ENCODE data around the gene MYBBP1A. TPM values are rescaled to one million over a fixed set of nuclear protein-coding genes. Genes with fewer than 3 reads are reported as not detected.

MYBBP1A gene
- total and polyA plus RNA-seq, 12 donors, result 18.7 to 30.3 (median 23.4) TPM

DNA sequence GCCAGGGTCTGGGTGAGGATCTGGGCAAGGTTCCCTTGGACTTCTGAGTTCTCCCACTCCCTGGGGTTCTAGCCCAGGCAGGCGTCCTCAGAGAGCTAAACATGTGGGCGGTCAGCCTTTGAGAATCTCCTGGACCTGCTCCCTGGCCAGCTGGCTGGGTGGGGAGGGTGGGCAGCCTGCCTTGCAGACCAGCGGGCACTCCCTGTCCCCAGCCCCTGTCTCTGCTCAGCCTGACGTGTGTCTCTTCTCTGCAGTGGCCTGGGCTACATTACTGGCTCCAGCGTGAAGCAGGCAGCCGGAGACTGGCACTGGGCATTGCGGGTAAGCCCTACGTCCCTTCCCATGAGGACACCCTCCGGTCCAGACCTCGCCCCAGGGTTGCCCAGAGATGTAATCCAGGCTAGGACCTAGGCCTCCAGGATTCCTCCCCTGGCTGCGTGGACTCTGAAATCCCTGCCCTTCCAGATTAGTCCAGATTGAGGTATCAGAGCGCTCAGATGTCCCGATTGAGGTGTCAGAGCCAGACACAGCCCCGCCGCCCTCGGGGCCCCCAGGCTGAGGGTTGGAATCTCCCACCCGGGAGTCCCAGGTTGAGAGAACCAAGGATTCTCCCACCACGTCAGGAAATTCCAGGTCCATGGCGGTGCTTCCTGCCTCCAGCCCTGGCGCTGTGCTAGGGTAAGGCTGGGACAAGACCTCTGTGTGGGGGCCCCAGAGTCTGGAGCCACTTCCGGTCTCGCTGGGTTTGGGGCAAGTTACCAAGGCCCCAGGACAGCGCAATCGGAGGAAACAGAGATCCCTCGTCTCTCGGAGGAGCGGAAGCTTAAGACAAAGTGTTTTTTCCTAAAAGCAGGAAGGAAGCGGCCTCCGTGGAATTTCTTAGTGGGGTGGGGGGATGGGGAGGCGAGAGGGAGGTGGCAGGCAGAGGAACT, 24.1 kb downstream of the MYBBP1A start:
- Histone ChIP-seq H3K36me3 (peaks cover 0 to 4% (median 0%) of the 10 kb centered on the region in 9 donors), H3K9me3 (no peaks in the 10 kb centered on the region), H3K27me3 (no peaks in the 10 kb centered on the region), H3K27ac (peak overlapping the region; percentile 48 to 88 (median 78)), H3K4me3 (no peak overlapping the region), H3K4me1 (peaks cover 10 to 92% (median 70%) of the 10 kb centered on the region in 9 donors)
- ATAC-seq (peak; percentile 35 to 79 (median 66)), DNase-seq (peak; percentile 56 to 72)
- intact Hi-C loops (cut with DNase I), result loop anchor here in 2 of 10 donors (10.0 kb wide), 1 partner anchor 106 kb away; no protein-coding TSS in a partner anchor
- TF ChIP-seq, protein P1, sequence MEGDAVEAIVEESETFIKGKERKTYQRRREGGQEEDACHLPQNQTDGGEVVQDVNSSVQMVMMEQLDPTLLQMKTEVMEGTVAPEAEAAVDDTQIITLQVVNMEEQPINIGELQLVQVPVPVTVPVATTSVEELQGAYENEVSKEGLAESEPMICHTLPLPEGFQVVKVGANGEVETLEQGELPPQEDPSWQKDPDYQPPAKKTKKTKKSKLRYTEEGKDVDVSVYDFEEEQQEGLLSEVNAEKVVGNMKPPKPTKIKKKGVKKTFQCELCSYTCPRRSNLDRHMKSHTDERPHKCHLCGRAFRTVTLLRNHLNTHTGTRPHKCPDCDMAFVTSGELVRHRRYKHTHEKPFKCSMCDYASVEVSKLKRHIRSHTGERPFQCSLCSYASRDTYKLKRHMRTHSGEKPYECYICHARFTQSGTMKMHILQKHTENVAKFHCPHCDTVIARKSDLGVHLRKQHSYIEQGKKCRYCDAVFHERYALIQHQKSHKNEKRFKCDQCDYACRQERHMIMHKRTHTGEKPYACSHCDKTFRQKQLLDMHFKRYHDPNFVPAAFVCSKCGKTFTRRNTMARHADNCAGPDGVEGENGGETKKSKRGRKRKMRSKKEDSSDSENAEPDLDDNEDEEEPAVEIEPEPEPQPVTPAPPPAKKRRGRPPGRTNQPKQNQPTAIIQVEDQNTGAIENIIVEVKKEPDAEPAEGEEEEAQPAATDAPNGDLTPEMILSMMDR (IDR thresholded peaks at IDR 0.05), result no peak
- 58 to 63% methylated on average over 30 of the region's 30 CpGs for WGBS, 2 donors

DNA sequence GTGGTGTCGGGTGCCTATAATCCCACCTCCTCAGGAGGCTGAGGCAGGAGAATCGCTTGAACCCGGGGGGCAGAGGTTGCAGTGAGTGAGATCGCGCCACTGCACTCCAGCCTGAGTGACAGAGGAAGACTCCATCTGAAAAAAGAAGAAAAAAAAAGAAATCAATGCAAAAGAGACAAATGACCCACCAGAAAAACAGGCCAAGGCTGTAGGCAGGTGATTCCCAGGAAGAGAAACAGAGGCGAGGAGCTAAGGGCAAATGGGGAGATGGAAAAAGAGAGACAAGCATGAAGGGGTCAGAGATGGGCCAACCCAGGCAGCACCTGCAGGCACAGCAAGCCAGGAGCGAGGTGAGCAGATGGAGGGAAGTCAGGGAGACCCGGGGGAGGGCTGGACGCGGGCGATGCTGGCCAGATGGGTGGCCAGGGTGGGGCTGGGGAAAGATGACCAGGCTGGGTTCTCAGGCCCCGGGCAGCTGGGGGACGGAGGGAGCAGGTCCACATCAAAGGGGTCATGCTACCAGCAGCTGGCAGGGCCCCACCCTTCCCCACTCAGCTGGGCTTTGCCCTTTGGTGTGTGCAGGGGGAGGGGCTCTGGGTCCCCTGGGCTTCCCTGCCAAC, 25.5 kb downstream of the MYBBP1A start:
- ATAC-seq, result no peak
- intact Hi-C loops (cut with DNase I), result loop anchor here in 2 of 10 donors (10.0 kb wide), 1 partner anchor 105 kb away; no protein-coding TSS in a partner anchor
- 77 to 88% methylated on average over 13 of the region's 13 CpGs for WGBS, 2 donors
- H3K9me3 ChIP-seq, result no peaks in the 10 kb centered on the region
- H3K36me3 ChIP-seq, result peaks cover 0 to 12% (median 0%) of the 10 kb centered on the region in 9 donors
- TF ChIP-seq, protein P1 (IDR thresholded peaks at IDR 0.05), result no peak
- peaks cover 7 to 78% (median 58%) of the 10 kb centered on the region in 9 donors for H3K4me1 ChIP-seq
- no peak overlapping the region for H3K4me3 ChIP-seq
- peak overlapping the region; percentile 48 to 88 (median 78) for H3K27ac ChIP-seq
- H3K27me3 ChIP-seq, result no peaks in the 10 kb centered on the region
- no peak for DNase-seq

DNA sequence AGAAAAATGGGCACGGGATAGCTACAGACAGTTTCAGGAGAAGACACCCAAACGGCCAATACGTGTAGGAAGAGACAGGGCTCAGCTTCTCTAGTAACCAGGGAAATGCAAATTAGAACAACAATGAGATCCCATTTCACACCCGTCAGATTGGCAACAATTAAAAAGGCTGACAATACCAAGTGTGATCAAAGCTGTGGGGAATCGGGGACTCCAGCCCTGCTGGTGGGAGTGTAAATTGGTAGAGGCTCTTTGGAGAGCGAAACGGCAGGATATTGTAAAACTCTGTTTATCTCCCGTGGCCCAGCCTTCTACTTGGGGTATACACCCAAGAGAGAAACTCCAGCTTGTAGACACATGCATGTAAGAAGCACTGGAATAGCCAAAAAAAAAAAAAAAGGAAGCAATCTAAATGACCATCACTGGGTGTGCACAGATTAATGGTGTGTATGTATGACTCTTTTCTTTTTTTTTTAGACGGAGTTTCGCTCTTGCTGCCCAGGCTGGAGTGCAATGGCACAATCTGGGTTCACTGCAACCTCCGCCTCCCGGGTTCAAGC, 27.5 kb downstream of the MYBBP1A start:
- TF ChIP-seq, protein P1 (IDR thresholded peaks at IDR 0.05), result no peak

DNA sequence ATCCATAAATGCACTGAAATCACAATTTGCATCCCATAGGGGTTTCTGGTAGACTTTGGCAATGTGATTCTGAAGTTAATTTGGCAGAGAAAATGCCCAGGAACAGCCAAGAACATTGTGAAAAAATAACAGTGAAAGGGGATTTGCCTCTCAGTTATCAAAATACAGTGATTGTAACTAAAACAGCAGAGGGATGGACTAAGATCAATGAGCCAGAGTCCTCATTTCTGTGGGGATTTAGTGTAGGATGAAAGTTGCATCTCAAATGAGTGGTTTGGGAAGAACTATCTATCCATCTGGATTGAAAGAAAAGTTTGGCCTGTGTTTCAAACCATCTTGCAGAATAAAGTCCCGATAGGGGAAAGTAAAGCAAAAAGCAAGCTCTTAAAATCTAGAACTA, 28.1 kb downstream of the MYBBP1A start:
- intact Hi-C loops (cut with DNase I), result no loop called here
- Histone ChIP-seq H3K27me3 (no peaks in the 10 kb centered on the region), H3K4me3 (no peak overlapping the region), H3K27ac (peak overlapping the region in 2 of 10 donors; percentile 16 to 26), H3K36me3 (peaks cover 0 to 8% (median 0%) of the 10 kb centered on the region in 9 donors), H3K9me3 (no peaks in the 10 kb centered on the region), H3K4me1 (peaks cover 12 to 74% (median 38%) of the 10 kb centered on the region in 9 donors)
- no peak for DNase-seq
- ATAC-seq, result no peak
- WGBS, 2 donors, result 55 to 63% methylated on average over 1 of the region's 1 CpG
- TF ChIP-seq, protein P1 (IDR thresholded peaks at IDR 0.05), result no peak

More for the DNA sequence above, 27.5 kb downstream of the MYBBP1A start:
- DNase-seq, result no peak
- intact Hi-C loops (cut with DNase I), result no loop called here
- Histone ChIP-seq H3K9me3 (no peaks in the 10 kb centered on the region), H3K27ac (peak overlapping the region in 1 of 10 donors; percentile 2), H3K27me3 (no peaks in the 10 kb centered on the region), H3K4me1 (peaks cover 7 to 74% (median 39%) of the 10 kb centered on the region in 9 donors), H3K36me3 (peaks cover 0 to 11% (median 0%) of the 10 kb centered on the region in 9 donors), H3K4me3 (no peak overlapping the region)
- WGBS, 2 donors, result 65 to 73% methylated on average over 12 of the region's 12 CpGs
- ATAC-seq, result no peak

All from heart right ventricle (tissue), 16 donors.